ENCODE measurements around the gene HEBP1. TPM values are rescaled to one million over a fixed set of nuclear protein-coding genes. Genes with fewer than 3 reads are reported as not detected.

The HEBP1 gene
- total and polyA plus RNA-seq, 7 experiments from 2014 or later, result 10.9 to 47.7 (median 16.4) TPM

DNA sequence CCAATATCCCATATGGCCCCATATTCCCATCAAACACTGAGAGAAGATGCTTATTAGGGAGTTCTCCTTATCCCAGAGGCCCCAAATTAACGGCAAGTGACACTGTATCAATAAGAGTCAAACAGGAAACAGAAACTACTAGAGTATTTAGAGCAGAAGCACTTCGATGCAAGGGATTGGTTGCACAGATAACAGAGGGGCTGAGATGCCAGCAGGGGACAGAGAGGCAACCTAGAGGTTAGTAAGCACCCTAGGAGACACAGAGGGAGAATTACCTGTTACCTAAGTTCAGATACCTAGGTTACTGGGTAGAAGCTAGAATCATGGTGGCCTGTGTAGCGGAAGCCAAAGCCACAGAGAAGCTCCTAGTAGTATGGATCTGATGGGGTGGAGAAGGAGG is 2.9 kb downstream of the HEBP1 start:
- no peak overlapping the region for H3K4me3 ChIP-seq (ENCODE audit: low read length)
- peak overlapping the region in 6 of 10 donors; percentile 2 to 49 (median 10) for H3K4me3 Mint-ChIP-seq
- no peaks in the 10 kb centered on the region for H3K9me3 ChIP-seq (ENCODE audit: control insufficient read depth in 2 of 3, low read length in 3 of 3)
- H3K27me3 ChIP-seq (ENCODE audit: control insufficient read depth in 2 of 2, insufficient read depth in 2 of 2, low read length in 2 of 2), result no peaks in the 10 kb centered on the region
- H3K27ac ChIP-seq (ENCODE audit: low read depth, low read length), result no peak overlapping the region
- peaks cover 0 to 4% (median 0%) of the 10 kb centered on the region in 11 donors for H3K9me3 Mint-ChIP-seq
- no peak for DNase-seq
- peaks cover 0 to 4% (median 0%) of the 10 kb centered on the region in 3 experiments for H3K36me3 ChIP-seq (ENCODE audit: control insufficient read depth in 2 of 3, insufficient read depth in 3 of 3, low read length in 3 of 3)
- peak overlapping the region in 1 of 9 donors; percentile 8 for H3K27ac Mint-ChIP-seq
- POLR2A ChIA-PET, result interaction anchor here (0.6 kb wide), 1 partner anchor 108 kb away, joined by 3 read pairs; no protein-coding TSS in a partner anchor
- peaks cover 41 to 57% (median 48%) of the 10 kb centered on the region in 7 donors for H3K4me1 Mint-ChIP-seq
- CTCF ChIA-PET, result interaction anchor here (0.6 to 0.7 kb wide), 2 partner anchors 67 to 293 kb away, joined by 4 to 5 read pairs; no protein-coding TSS in a partner anchor
- intact Hi-C loops (cut with micrococcal nuclease), result no loop called here
- H3K27me3 Mint-ChIP-seq, result peaks cover 0 to 6% (median 0%) of the 10 kb centered on the region in 5 donors
- peaks cover 8 to 22% of the 10 kb centered on the region in 2 donors for H3K4me1 ChIP-seq (ENCODE audit: control insufficient read depth in 2 of 2, insufficient read depth in 2 of 2, low read length in 2 of 2)
- H3K36me3 Mint-ChIP-seq, result peaks cover 0 to 6% (median 0%) of the 10 kb centered on the region in 5 donors
- ATAC-seq, result no peak

DNA sequence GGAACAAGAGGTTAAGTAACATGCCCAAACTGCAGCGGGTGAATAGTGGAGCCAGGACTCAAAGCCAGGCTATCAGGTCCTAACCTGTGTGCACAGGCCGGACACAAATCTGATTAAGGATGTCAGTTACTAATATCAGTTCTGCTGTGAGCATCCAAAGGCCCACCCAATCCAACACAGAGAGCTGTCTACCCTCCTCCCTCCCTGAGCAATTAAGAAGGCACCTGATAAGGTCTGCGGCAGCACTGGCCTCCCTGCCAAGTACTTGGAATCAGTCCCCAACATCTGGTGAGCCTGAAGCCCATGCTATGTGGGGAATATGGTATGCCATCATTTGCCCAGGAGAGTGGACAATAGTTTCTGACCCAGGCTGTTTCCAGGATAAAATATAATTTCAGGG is 3.9 kb downstream of the HEBP1 start:
- peak overlapping the region in 1 of 10 donors; percentile 7 for H3K4me3 Mint-ChIP-seq
- peaks cover 0 to 5% (median 0%) of the 10 kb centered on the region in 5 donors for H3K36me3 Mint-ChIP-seq
- H3K36me3 ChIP-seq (ENCODE audit: control insufficient read depth in 2 of 3, insufficient read depth in 3 of 3, low read length in 3 of 3), result peaks cover 0 to 4% (median 0%) of the 10 kb centered on the region in 3 experiments
- peaks cover 8 to 17% of the 10 kb centered on the region in 2 donors for H3K4me1 ChIP-seq (ENCODE audit: control insufficient read depth in 2 of 2, insufficient read depth in 2 of 2, low read length in 2 of 2)
- ATAC-seq, result no peak
- ChIA-PET POLR2A (no interaction called here), CTCF (interaction anchor here (0.6 kb wide), 1 partner anchor 294 kb away, joined by 5 read pairs; no protein-coding TSS in a partner anchor)
- no peaks in the 10 kb centered on the region for H3K9me3 ChIP-seq (ENCODE audit: control insufficient read depth in 2 of 3, low read length in 3 of 3)
- no peaks in the 10 kb centered on the region for H3K27me3 Mint-ChIP-seq
- no peak for DNase-seq
- H3K27ac ChIP-seq (ENCODE audit: low read depth, low read length), result no peak overlapping the region
- no peaks in the 10 kb centered on the region for H3K27me3 ChIP-seq (ENCODE audit: control insufficient read depth in 2 of 2, insufficient read depth in 2 of 2, low read length in 2 of 2)
- peaks cover 0 to 4% (median 0%) of the 10 kb centered on the region in 11 donors for H3K9me3 Mint-ChIP-seq
- no peak overlapping the region for H3K27ac Mint-ChIP-seq
- no peak overlapping the region for H3K4me3 ChIP-seq (ENCODE audit: low read length)
- peaks cover 40 to 54% (median 50%) of the 10 kb centered on the region in 7 donors for H3K4me1 Mint-ChIP-seq
- intact Hi-C loops (cut with micrococcal nuclease), result no loop called here

GRCh38 chr12:12995088-12995487 is 5.0 kb downstream of the HEBP1 start:
- H3K27ac ChIP-seq (ENCODE audit: low read depth, low read length), result no peak overlapping the region
- H3K9me3 ChIP-seq (ENCODE audit: control insufficient read depth in 2 of 3, low read length in 3 of 3), result no peaks in the 10 kb centered on the region
- POLR2A ChIA-PET, result no interaction called here
- CTCF ChIA-PET, result no interaction called here
- no peak for ATAC-seq
- DNase-seq, result no peak
- H3K27me3 ChIP-seq (ENCODE audit: control insufficient read depth in 2 of 2, insufficient read depth in 2 of 2, low read length in 2 of 2), result no peaks in the 10 kb centered on the region
- intact Hi-C loops (cut with micrococcal nuclease), result no loop called here
- peaks cover 0 to 5% (median 0%) of the 10 kb centered on the region in 5 donors for H3K36me3 Mint-ChIP-seq
- no peaks in the 10 kb centered on the region for H3K36me3 ChIP-seq (ENCODE audit: control insufficient read depth in 2 of 3, insufficient read depth in 3 of 3, low read length in 3 of 3)
- H3K4me3 ChIP-seq (ENCODE audit: low read length), result no peak overlapping the region
- peaks cover 8 to 17% of the 10 kb centered on the region in 2 donors for H3K4me1 ChIP-seq (ENCODE audit: control insufficient read depth in 2 of 2, insufficient read depth in 2 of 2, low read length in 2 of 2)
- no peak overlapping the region for H3K4me3 Mint-ChIP-seq
- H3K9me3 Mint-ChIP-seq, result peaks cover 0 to 4% (median 0%) of the 10 kb centered on the region in 11 donors
- H3K27me3 Mint-ChIP-seq, result no peaks in the 10 kb centered on the region
- no peak overlapping the region for H3K27ac Mint-ChIP-seq
- peaks cover 38 to 56% (median 48%) of the 10 kb centered on the region in 7 donors for H3K4me1 Mint-ChIP-seq

GRCh38 chr12:12993367-12993766 is 6.7 kb downstream of the HEBP1 start:
- Histone ChIP-seq H3K4me1 (ENCODE audit: control insufficient read depth in 2 of 2, insufficient read depth in 2 of 2, low read length in 2 of 2) (peaks cover 0 to 4% of the 10 kb centered on the region in 2 donors), H3K27ac (ENCODE audit: low read depth, low read length) (no peak overlapping the region), H3K4me3 (ENCODE audit: low read length) (no peak overlapping the region), H3K27me3 (ENCODE audit: control insufficient read depth in 2 of 2, insufficient read depth in 2 of 2, low read length in 2 of 2) (no peaks in the 10 kb centered on the region), H3K9me3 (ENCODE audit: control insufficient read depth in 2 of 3, low read length in 3 of 3) (no peaks in the 10 kb centered on the region), H3K36me3 (ENCODE audit: control insufficient read depth in 2 of 3, insufficient read depth in 3 of 3, low read length in 3 of 3) (peaks cover 0 to 9% (median 0%) of the 10 kb centered on the region in 3 experiments)
- ChIA-PET POLR2A (no interaction called here), CTCF (no interaction called here)
- peaks cover 25 to 46% (median 33%) of the 10 kb centered on the region in 7 donors for H3K4me1 Mint-ChIP-seq
- peaks cover 0 to 5% (median 3%) of the 10 kb centered on the region in 5 donors for H3K36me3 Mint-ChIP-seq
- intact Hi-C loops (cut with micrococcal nuclease), result no loop called here
- ATAC-seq (no peak), DNase-seq (no peak)
- H3K4me3 Mint-ChIP-seq, result peak overlapping the region in 1 of 10 donors; percentile 67
- H3K27me3 Mint-ChIP-seq, result no peaks in the 10 kb centered on the region
- H3K9me3 Mint-ChIP-seq, result peaks cover 0 to 4% (median 0%) of the 10 kb centered on the region in 11 donors
- peak overlapping the region in 1 of 9 donors; percentile 36 for H3K27ac Mint-ChIP-seq

DNA sequence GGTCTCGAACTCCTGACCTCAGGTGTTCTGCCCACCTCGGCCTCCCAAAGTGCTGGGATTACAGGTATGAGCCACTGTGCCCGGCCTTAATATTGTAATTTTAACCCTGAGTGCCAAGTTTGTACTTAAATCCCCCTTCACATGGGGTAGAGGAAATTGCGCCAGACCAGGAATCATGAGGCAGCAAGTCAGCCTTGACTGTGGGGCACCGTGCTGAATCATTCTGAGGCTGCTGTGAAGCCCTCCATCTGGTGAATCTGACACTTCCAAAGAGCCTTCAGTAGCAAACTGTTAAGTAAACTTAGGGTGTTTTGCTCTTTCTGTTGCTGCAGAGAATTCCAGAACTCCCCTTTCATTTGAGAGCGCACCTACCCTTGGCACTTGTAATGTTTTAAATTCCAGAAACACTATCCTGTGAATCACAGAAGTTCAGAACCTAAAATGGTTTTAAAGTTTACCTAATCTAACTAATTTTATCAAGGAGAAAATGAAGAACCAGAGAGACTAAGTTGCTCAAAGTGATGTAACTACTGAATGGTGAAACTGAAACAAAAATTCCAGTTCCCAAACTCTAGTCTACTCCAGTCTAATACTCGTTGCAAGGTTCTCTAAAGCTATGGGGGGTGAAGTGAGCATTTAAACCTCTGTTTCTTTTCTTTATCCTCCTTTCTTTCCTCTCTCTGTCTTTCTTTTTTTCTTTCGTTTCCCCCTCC is 7.5 kb downstream of the HEBP1 start:
- no peaks in the 10 kb centered on the region for H3K27me3 Mint-ChIP-seq
- peaks cover 0 to 4% (median 0%) of the 10 kb centered on the region in 11 donors for H3K9me3 Mint-ChIP-seq
- H3K27ac Mint-ChIP-seq, result peak overlapping the region in 2 of 9 donors; percentile 36 to 37
- Histone ChIP-seq H3K27ac (ENCODE audit: low read depth, low read length) (no peak overlapping the region), H3K27me3 (ENCODE audit: control insufficient read depth in 2 of 2, insufficient read depth in 2 of 2, low read length in 2 of 2) (no peaks in the 10 kb centered on the region), H3K9me3 (ENCODE audit: control insufficient read depth in 2 of 3, low read length in 3 of 3) (no peaks in the 10 kb centered on the region), H3K4me1 (ENCODE audit: control insufficient read depth in 2 of 2, insufficient read depth in 2 of 2, low read length in 2 of 2) (peaks cover 0 to 4% of the 10 kb centered on the region in 2 donors), H3K4me3 (ENCODE audit: low read length) (no peak overlapping the region), H3K36me3 (ENCODE audit: control insufficient read depth in 2 of 3, insufficient read depth in 3 of 3, low read length in 3 of 3) (peaks cover 0 to 10% (median 0%) of the 10 kb centered on the region in 3 experiments)
- peaks cover 0 to 6% (median 3%) of the 10 kb centered on the region in 5 donors for H3K36me3 Mint-ChIP-seq
- DNase-seq, result no peak
- peak; percentile 63 for ATAC-seq
- intact Hi-C loops (cut with micrococcal nuclease), result no loop called here
- CTCF ChIA-PET, result no interaction called here
- peaks cover 19 to 38% (median 27%) of the 10 kb centered on the region in 7 donors for H3K4me1 Mint-ChIP-seq
- POLR2A ChIA-PET, result no interaction called here
- H3K4me3 Mint-ChIP-seq, result no peak overlapping the region

DNA sequence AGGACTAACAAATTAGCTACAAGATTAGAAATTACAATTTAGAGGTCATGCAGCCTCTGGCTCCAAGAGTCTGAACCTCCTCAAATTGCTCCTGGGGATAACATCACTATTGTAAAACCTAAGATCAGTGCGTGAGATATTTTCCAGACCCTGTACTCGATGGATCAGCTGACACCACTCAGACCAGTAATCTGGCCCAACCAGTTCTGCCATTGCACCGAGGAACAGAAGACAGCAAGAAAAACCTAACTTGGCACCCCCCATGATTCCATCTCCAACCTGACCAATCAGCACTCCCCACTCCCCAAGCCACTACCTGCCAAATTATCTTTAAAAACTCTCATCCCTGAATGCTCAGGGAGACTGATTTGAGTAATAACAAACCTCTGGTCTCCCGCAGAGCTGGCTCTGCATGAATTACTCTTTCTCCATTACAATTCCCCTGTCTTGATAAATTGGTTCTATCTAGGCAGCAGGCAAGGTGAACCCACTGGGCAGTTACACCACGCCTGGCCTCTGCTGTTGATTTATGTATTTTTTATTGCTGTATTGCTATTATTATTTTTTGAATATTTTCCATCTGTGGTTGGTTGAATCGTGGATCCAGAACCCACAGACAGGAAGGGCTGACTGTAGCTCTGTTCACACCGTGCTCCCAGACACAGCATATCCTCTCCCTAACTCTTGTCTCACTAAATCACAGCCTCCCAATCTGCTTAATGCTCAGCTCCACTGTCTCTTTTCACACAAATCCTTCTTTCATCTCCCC is 9.2 kb downstream of the HEBP1 start:
- intact Hi-C loops (cut with micrococcal nuclease), result no loop called here
- CTCF ChIA-PET, result no interaction called here
- no peak overlapping the region for H3K27ac ChIP-seq (ENCODE audit: low read depth, low read length)
- ATAC-seq (no peak), DNase-seq (no peak)
- peaks cover 0 to 24% (median 0%) of the 10 kb centered on the region in 3 experiments for H3K36me3 ChIP-seq (ENCODE audit: control insufficient read depth in 2 of 3, insufficient read depth in 3 of 3, low read length in 3 of 3)
- POLR2A ChIA-PET, result no interaction called here
- H3K27me3 Mint-ChIP-seq, result no peaks in the 10 kb centered on the region
- no peaks in the 10 kb centered on the region for H3K27me3 ChIP-seq (ENCODE audit: control insufficient read depth in 2 of 2, insufficient read depth in 2 of 2, low read length in 2 of 2)
- no peak overlapping the region for H3K4me3 ChIP-seq (ENCODE audit: low read length)
- peaks cover 0 to 13% (median 3%) of the 10 kb centered on the region in 5 donors for H3K36me3 Mint-ChIP-seq
- H3K27ac Mint-ChIP-seq, result peak overlapping the region in 3 of 9 donors; percentile 9 to 28 (median 14)
- H3K9me3 Mint-ChIP-seq, result peaks cover 0 to 4% (median 0%) of the 10 kb centered on the region in 11 donors
- peaks cover 13 to 30% (median 19%) of the 10 kb centered on the region in 7 donors for H3K4me1 Mint-ChIP-seq
- H3K4me3 Mint-ChIP-seq, result no peak overlapping the region
- H3K9me3 ChIP-seq (ENCODE audit: control insufficient read depth in 2 of 3, low read length in 3 of 3), result no peaks in the 10 kb centered on the region
- no peaks in the 10 kb centered on the region for H3K4me1 ChIP-seq (ENCODE audit: control insufficient read depth in 2 of 2, insufficient read depth in 2 of 2, low read length in 2 of 2)
